Measurements from ENCODE around the gene WDR41.
"Not testable (repeated sequence)": the region's sequence is repeated elsewhere in the genome, so short reads cannot be mapped to it uniquely, and the experiment has no call there.

The WDR41 gene, protein sequence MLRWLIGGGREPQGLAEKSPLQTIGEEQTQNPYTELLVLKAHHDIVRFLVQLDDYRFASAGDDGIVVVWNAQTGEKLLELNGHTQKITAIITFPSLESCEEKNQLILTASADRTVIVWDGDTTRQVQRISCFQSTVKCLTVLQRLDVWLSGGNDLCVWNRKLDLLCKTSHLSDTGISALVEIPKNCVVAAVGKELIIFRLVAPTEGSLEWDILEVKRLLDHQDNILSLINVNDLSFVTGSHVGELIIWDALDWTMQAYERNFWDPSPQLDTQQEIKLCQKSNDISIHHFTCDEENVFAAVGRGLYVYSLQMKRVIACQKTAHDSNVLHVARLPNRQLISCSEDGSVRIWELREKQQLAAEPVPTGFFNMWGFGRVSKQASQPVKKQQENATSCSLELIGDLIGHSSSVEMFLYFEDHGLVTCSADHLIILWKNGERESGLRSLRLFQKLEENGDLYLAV

GRCh38 chr5:77491783-77492652, at the start of gene WDR41:
Gene WDR41, minus strand, starts transcription at chr5:77492316. Its CDS starts 96 bp downstream, at chr5:77492220.
- DNase-seq, result peak; percentile 93

DNA sequence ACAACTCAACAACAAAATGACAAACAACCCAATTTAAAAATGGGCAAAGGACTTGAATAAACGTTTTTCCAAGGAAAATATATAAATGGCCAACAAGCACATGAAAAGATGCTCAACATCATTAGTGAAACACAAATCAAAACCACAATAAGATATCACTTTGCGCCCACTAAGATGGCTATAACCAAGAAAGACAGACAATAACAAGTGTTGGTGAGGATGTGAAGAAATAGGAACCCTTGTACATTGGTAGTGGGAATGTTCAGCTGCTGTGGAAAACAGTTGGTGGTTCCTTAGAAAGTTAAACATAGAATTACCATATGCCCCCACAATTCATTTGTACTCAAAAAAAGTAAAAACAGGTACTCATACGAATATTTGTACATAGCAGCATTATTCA, 39.2 kb upstream of the WDR41 start:
- no peak for DNase-seq

- no peak for DNase-seq
Observed at GRCh38 chr5:77518304-77518703, 26.2 kb upstream of the WDR41 start.

GRCh38 chr5:77514457-77514856, 22.3 kb upstream of the WDR41 start:
- no peak for DNase-seq

DNA sequence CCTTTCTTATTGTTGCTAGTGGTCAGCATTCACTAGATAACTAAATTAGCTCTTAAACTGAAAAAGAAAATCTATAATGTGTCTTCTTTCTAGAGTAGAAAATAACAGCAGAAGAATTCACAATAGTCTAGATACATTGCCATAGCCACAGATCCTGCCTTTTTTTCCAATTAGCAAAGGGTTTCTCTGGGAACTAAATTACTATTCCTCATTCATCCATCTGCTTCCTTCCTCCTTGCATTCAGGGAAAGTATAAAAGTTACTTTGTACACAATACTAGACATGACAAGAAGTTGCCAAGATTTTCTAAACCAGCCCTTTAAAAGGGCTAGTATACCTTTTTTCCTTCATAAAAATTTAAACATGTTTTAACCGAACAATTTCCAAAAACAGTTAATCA, 21.2 kb upstream of the WDR41 start:
- DNase-seq, result no peak

- not testable (repeated sequence) for DNase-seq
Observed at GRCh38 chr5:77501132-77501531, 9.0 kb upstream of the WDR41 start.

GRCh38 chr5:77499973-77500372, 7.9 kb upstream of the WDR41 start:
- no peak for DNase-seq

GRCh38 chr5:77499441-77499840, 7.3 kb upstream of the WDR41 start:
- DNase-seq, result no peak

DNA sequence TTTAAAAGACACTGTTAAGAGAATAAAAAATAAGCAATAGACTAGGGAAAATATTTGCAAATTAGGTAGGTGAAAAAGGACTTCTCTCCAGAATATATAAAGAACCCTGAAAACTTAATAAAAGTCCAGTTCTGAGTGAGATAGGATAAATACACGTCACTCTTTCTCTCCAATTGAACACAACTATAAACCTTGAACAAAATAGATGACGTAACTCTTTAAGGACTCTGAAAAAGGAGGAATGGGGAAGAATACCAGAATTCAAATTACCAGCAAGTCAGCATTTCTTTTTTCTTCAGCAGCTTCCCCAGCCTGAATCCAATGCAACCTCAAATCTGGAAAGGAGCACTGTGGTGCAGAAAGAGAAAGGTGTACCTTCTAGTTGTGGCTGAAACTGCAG, 6.8 kb upstream of the WDR41 start:
- no peak for DNase-seq

GRCh38 chr5:77494935-77495334, 2.8 kb upstream of the WDR41 start:
- DNase-seq, result no peak

DNA sequence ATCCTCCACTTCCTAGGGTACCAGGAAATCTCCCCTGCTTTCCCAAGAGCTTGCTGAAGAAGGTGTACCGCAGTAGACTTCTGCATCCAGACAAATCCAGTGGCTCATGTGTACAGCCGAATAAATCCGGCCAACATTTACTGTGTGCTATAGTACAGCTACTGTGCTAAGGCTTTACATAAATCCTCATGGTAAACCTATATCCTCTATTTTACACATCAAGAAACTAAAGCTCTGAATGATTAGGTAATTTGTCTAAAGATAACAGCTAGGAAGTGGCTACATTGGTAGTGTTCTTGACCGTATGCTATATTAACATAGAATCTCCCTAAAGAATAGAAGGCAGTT, 511 bp upstream of the WDR41 start:
- DNase-seq, result no peak

DNA sequence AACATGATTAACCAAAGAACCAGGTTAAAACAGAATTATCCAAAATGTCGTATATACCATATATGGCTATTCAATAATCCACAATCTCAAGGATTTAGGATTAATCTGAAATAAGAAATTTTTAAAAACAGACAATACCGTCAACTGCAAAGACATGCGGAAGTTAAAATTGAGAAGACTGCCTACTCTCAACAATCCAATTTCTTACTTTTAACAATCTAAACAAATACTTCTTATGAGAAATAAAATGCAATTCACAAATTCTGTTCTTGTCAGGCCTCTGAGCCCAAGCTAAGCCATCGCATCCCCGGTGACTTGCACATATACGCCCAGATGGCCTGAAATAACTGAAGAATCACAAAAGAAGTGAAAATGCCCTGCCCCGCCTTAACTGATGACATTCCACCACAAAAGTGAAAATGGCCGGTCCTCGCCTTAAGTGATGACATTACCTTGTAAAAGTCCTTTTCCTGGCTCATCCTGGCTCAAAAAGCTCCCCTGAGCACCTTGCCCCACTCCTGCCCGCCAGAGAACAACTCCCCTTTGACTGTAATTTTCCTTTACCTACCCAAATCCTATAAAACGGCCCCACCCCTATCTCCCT, 1.3 kb downstream of the WDR41 start:
- DNase-seq, result peak; percentile 33

- DNase-seq, result no peak
Observed at GRCh38 chr5:77486344-77486962, 5.7 kb downstream of the WDR41 start.

DNA sequence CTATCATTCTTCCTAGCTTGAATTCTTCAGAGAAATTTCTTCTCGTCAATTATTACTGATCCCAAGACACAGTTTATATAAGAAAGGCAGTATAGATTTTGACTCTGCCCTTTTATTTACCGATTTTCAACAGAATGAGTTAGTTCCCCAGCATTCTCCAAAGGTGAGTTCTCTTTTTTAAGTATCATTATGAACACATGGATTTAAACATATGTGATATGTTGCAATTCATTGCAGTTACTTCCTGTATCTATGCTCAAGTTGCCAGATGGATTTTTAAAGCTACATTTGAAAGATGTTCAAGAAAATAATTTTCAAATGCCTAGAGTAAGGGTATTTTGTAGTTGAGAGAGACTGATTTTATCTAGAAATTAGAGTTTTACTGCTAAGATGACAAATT, 8.4 kb downstream of the WDR41 start:
- DNase-seq, result no peak

DNA sequence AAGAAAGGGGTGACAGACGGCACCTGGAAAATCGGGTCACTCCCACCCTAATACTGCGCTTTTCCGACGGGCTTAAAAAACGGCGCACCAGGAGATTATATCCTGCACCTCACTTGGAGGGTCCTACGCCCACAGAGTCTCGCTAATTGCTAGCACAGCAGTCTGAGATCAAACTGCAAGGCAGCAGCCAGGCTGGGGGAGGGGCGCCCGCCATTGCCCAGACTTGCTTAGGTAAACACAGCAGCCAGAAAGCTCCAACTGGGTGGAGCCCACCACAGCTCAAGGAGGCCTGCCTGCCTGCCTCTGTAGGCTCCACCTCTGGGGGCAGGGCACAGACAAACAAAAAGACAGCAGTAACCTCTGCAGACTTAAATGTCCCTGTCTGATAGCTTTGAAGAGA, 17.1 kb downstream of the WDR41 start:
- not testable (repeated sequence) for DNase-seq

DNA sequence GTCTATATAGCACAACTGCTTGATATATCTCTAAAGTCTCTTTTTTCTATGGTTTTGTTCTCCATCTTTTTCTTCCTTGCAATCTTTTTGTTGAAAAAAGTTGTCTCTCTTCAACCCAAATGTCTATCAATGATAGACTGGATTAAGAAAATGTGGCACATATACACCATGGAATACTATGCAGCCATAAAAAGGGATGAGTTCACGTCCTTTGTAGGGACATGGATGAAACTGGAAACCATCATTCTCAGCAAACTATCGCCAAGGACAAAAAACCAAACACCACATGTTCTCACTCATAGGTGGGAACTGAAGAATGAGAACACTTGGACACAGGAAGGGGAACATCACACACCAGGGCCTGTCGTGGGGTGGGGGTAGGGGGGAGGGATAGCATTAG, 23.2 kb downstream of the WDR41 start:
- DNase-seq, result not testable (repeated sequence)

- no peak for DNase-seq
Observed at GRCh38 chr5:77463905-77464304, 28.2 kb downstream of the WDR41 start.

- DNase-seq, result no peak
Observed at GRCh38 chr5:77461287-77461686, 30.8 kb downstream of the WDR41 start.

DNA sequence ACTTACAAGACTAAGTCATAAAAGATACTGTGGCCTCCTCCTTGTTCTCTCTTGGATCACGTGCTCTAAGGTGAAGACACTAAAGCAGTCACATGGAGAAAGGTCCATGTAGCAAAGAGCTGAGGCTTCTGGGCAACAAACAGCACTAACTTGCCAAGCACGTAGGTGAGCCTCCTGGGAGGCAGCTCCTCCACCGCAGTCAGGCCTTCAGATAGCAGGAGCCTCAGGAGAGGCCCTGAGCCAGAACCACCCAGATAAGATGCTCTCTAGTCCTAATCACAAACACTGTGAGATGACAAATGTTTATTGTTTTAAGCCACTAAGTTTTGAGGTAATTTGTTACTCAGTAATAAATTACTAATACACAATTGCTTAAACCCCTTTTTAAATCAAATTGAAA, 38.0 kb downstream of the WDR41 start:
- DNase-seq, result no peak

GRCh38 chr5:77452351-77452750, 39.8 kb downstream of the WDR41 start:
- DNase-seq, result no peak

GRCh38 chr5:77449981-77450380, 42.1 kb downstream of the WDR41 start:
- DNase-seq, result no peak

DNA sequence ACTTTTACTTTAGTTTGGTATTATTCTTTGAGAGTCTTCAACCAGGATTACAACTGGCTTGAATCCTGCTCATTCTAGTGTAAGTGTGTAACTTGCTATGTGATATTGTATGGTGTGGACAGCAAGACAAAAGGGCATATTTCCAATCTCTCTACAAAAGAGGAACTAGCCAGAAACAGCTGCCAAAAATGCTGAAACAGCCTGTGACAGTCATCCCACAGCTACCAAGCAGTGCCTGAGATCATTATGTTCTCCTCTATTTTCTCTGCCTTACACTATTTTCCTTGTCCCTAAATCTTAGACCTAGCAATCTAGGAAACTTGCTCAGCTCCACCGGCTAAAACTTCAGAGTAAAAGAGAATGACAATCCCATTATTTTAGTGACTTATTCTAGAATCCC, 42.8 kb downstream of the WDR41 start:
- no peak for DNase-seq

GRCh38 chr5:77448831-77449230, 43.3 kb downstream of the WDR41 start:
- DNase-seq, result no peak

Measured in stimulated activated CD8-positive, alpha-beta memory T cell treated with anti-CD3 and anti-CD28 coated beads, Interleukin-4, amount 100 ng/mL, for 48 hours (primary cell).